Liver (tissue), 9 donors: ENCODE data around the gene KCNMB1. TPM values are rescaled to one million over a fixed set of nuclear protein-coding genes. Genes with fewer than 3 reads are reported as not detected.

Experiments
- DNase-seq: peaks from one replicate; pipeline ENCODE4 v3.0.0-alpha.2; 2017; ENCODE audit warnings: low spot score
- H3K27ac ChIP-seq, 2 donors: one replicate each; pipeline ENCODE4 v1.7.0; 2013; ENCODE audit warnings: inconsistent platforms in 2 of 2, low read length in 2 of 2, control low read depth in 1 of 2, low read depth in 1 of 2, mild to moderate bottlenecking in 1 of 2
- H3K27me3 ChIP-seq, 4 donors: one replicate each; pipeline versions ENCODE4 v1.6.1 to v1.7.0; 2013; ENCODE audit warnings: low read length in 3 of 4, inconsistent platforms in 1 of 4, mild to moderate bottlenecking in 1 of 4, moderate library complexity in 1 of 4; ENCODE audit not compliant: control insufficient read depth in 4 of 4, insufficient read depth in 4 of 4
- H3K36me3 ChIP-seq, 4 donors: one replicate each; pipeline versions ENCODE4 v1.6.1 to v1.7.0; 2013; ENCODE audit warnings: low read length in 3 of 4, mild to moderate bottlenecking in 3 of 4, low read depth in 1 of 4, moderate library complexity in 1 of 4; ENCODE audit not compliant: control insufficient read depth in 4 of 4, insufficient read depth in 3 of 4
- H3K4me1 ChIP-seq, 4 donors: one replicate each; pipeline versions ENCODE4 v1.6.1 to v1.7.0; 2013; ENCODE audit warnings: low read length in 3 of 4, mild to moderate bottlenecking in 3 of 4, moderate library complexity in 1 of 4; ENCODE audit not compliant: control insufficient read depth in 4 of 4, insufficient read depth in 4 of 4
- H3K4me3 ChIP-seq, 3 donors: one replicate each; pipeline versions ENCODE4 v1.6.1 to v1.7.0; 2013; ENCODE audit warnings: low read length in 3 of 3, control low read depth in 1 of 3, low read depth in 1 of 3, mild to moderate bottlenecking in 1 of 3
- H3K9ac ChIP-seq, 2 donors: one replicate each; pipeline ENCODE4 v1.7.0; 2013; ENCODE audit warnings: low read length in 2 of 2, mild to moderate bottlenecking in 2 of 2, moderate library complexity in 2 of 2, control low read depth in 1 of 2, low read depth in 1 of 2
- H3K9me3 ChIP-seq, 4 donors: one replicate each; pipeline versions ENCODE4 v1.6.1 to v1.7.0; 2013; ENCODE audit warnings: low read length in 3 of 4; ENCODE audit not compliant: control insufficient read depth in 4 of 4
- EGR1 ChIP-seq, 2 donors: IDR thresholded peaks; 2 replicates each; pipeline ENCODE4 v1.6.1; 2016 to 2018; ENCODE audit warnings: antibody characterized with exemption in 2 of 2, low read depth in 2 of 2
- FOXA1 ChIP-seq: IDR thresholded peaks from 2 replicates; pipeline ENCODE4 v1.6.1; 2016; ENCODE audit warnings: antibody characterized with exemption
- FOXA2 ChIP-seq: IDR thresholded peaks from 2 replicates; pipeline ENCODE4 v1.6.1; 2016; ENCODE audit warnings: antibody characterized with exemption
- GABPA ChIP-seq, 2 donors: IDR thresholded peaks in 1 of 2; conservative IDR thresholded peaks in 1 of 2; 2 replicates each; pipeline ENCODE4 v1.6.1; 2016; ENCODE audit warnings: antibody characterized with exemption in 2 of 2, mild to moderate bottlenecking in 1 of 2, moderate library complexity in 1 of 2
- HNF4A ChIP-seq, 2 donors: conservative IDR thresholded peaks; 2 replicates each; pipeline ENCODE4 v1.6.1; 2016; ENCODE audit warnings: antibody characterized with exemption in 2 of 2, mild to moderate bottlenecking in 2 of 2
- HNF4G ChIP-seq: IDR thresholded peaks from 2 replicates; pipeline ENCODE4 v1.6.1; 2016; ENCODE audit warnings: antibody characterized with exemption
- JUND ChIP-seq, 2 donors: IDR thresholded peaks; 2 replicates each; pipeline ENCODE4 v1.6.1; 2016; ENCODE audit warnings: antibody characterized with exemption in 2 of 2
- NR2F2 ChIP-seq: IDR thresholded peaks from 2 replicates; pipeline ENCODE4 v1.6.1; 2016; ENCODE audit warnings: antibody characterized with exemption
- RAD21 ChIP-seq, 2 donors: IDR thresholded peaks; 2 replicates each; pipeline ENCODE4 v1.6.1; 2016; ENCODE audit warnings: antibody characterized with exemption in 2 of 2, mild to moderate bottlenecking in 2 of 2
- RXRA ChIP-seq, 2 donors: IDR thresholded peaks; 2 replicates each; pipeline ENCODE4 v1.6.1; 2017 to 2018; ENCODE audit warnings: antibody characterized with exemption in 2 of 2, mild to moderate bottlenecking in 1 of 2
- SP1 ChIP-seq: IDR thresholded peaks from 2 replicates; pipeline ENCODE4 v1.6.1; 2018; ENCODE audit warnings: antibody characterized with exemption, mild to moderate bottlenecking
- TAF1 ChIP-seq: conservative IDR thresholded peaks from 2 replicates; pipeline ENCODE4 v1.6.1; 2016; ENCODE audit warnings: antibody characterized with exemption, mild to moderate bottlenecking
- YY1 ChIP-seq: IDR thresholded peaks from 2 replicates; pipeline ENCODE4 v1.6.1; 2016; ENCODE audit warnings: antibody characterized with exemption, mild to moderate bottlenecking
- WGBS: extraction: QIAGEN DNeasy Blood & Tissue Kit; methylation state at CpG from one replicate; pipeline ENCODE4 v1.1.7; 2013; 5-methylcytosine and 5-hydroxymethylcytosine counted together
- polyA plus RNA-seq, 2 donors: library from polyadenylated mRNA; stranded (reverse) in 1 of 2; unstranded in 1 of 2; fragments of 200-250 nt in 1 of 2; fragments of >200 nt in 1 of 2; fragmentation: Nextera tagmentation in 1 of 2; extraction: Ambion mirVana in 1 of 2; gene quantifications; one replicate each; pipeline versions ENCODE4 v1.2.1 to v1.2.3, GENCODE V29; 2013 to 2015
- total RNA-seq, 2 donors: library from RNA; depleted of rRNA; stranded (reverse); fragments of >200 nt; gene quantifications; one replicate each; pipeline ENCODE4 v1.2.3, GENCODE V29; 2014
- TF ChIP-seq, protein P1 (sequence below): IDR thresholded peaks from 2 replicates; pipeline ENCODE4 v1.6.1; 2016; ENCODE audit warnings: antibody characterized with exemption
- TF ChIP-seq, protein P2 (sequence below): IDR thresholded peaks from 2 replicates; pipeline ENCODE4 v1.6.1; 2016; ENCODE audit warnings: antibody characterized with exemption, mild to moderate bottlenecking
- TF ChIP-seq, protein P3 (sequence below): IDR thresholded peaks from 2 replicates; pipeline ENCODE4 v1.6.1; 2016; ENCODE audit warnings: antibody characterized with exemption
- TF ChIP-seq, protein P4 (sequence below): IDR thresholded peaks from 2 replicates; pipeline ENCODE4 v1.6.1; 2016; ENCODE audit warnings: antibody characterized with exemption
- TF ChIP-seq, protein P5 (sequence below): fragments of 150-350 bp; IDR thresholded peaks from 2 replicates; pipeline ENCODE4 v1.5.1; 2017; ENCODE audit warnings: improper control_type of control experiment, low read depth, low read length; ENCODE audit not compliant: missing input control
- donor health status: healthy.
- donor health status: healthy.
- donor health status: healthy.
- donor health status: healthy.
- donor health status: healthy.

KCNMB1 gene
- total and polyA plus RNA-seq, 4 donors = 0.04 to 0.31 (median 0.20) TPM

DNA sequence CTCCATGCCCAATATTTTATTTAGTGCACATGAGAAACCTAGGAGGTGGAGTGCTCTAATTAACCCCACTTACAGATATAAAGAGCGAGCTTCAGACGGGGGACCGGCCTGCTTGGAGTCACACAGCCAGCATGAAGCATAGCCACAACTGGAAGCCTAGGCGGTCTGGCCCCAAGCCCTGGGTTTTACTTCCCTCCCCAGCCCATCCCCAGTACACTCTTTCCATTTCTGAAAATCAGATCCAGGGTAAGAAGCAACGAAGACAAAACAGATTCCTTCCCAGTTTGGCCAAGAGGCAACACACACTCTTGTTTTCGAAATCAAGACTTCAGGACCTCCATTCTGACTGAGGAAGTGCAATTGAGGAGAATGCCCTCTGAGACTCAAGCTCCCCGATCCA is 27.1 kb downstream of the KCNMB1 start:
- TF ChIP-seq NR2F2 (no peak), RXRA (IDR thresholded peaks at IDR 0.05) (peak in 1 of 2 donors; percentile 8)
- no peak overlapping the region for H3K27ac ChIP-seq
- no peak overlapping the region for H3K9ac ChIP-seq

DNA sequence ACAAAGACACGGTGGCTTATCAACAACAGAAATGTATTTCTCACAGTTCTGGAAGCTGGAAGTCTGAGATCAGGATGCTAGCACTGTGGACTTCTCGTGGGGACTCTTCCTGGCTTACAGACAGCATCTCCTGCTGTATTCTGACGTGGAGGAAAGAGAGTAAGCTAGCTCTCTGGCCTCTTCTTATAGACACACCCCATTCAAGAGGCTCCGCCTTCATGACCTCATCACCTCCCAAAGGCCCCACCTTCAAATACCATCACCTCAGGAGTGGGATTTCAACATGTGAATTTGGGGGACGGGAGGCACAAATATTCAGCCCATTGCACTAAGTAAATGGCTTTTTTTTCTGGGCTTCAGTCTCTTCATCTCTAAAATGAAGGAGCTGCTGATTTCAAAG is 27.6 kb downstream of the KCNMB1 start:
- TF ChIP-seq RAD21 (IDR thresholded peaks at IDR 0.05) = no peak
- no peak for TF ChIP-seq GABPA (IDR thresholded peaks at IDR 0.05 in 1 of 2, conservative IDR thresholded peaks at IDR 0.05 in 1 of 2)
- TF ChIP-seq, protein P1, sequence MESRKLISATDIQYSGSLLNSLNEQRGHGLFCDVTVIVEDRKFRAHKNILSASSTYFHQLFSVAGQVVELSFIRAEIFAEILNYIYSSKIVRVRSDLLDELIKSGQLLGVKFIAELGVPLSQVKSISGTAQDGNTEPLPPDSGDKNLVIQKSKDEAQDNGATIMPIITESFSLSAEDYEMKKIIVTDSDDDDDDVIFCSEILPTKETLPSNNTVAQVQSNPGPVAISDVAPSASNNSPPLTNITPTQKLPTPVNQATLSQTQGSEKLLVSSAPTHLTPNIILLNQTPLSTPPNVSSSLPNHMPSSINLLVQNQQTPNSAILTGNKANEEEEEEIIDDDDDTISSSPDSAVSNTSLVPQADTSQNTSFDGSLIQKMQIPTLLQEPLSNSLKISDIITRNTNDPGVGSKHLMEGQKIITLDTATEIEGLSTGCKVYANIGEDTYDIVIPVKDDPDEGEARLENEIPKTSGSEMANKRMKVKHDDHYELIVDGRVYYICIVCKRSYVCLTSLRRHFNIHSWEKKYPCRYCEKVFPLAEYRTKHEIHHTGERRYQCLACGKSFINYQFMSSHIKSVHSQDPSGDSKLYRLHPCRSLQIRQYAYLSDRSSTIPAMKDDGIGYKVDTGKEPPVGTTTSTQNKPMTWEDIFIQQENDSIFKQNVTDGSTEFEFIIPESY = no peak
- TF ChIP-seq, protein P2, sequence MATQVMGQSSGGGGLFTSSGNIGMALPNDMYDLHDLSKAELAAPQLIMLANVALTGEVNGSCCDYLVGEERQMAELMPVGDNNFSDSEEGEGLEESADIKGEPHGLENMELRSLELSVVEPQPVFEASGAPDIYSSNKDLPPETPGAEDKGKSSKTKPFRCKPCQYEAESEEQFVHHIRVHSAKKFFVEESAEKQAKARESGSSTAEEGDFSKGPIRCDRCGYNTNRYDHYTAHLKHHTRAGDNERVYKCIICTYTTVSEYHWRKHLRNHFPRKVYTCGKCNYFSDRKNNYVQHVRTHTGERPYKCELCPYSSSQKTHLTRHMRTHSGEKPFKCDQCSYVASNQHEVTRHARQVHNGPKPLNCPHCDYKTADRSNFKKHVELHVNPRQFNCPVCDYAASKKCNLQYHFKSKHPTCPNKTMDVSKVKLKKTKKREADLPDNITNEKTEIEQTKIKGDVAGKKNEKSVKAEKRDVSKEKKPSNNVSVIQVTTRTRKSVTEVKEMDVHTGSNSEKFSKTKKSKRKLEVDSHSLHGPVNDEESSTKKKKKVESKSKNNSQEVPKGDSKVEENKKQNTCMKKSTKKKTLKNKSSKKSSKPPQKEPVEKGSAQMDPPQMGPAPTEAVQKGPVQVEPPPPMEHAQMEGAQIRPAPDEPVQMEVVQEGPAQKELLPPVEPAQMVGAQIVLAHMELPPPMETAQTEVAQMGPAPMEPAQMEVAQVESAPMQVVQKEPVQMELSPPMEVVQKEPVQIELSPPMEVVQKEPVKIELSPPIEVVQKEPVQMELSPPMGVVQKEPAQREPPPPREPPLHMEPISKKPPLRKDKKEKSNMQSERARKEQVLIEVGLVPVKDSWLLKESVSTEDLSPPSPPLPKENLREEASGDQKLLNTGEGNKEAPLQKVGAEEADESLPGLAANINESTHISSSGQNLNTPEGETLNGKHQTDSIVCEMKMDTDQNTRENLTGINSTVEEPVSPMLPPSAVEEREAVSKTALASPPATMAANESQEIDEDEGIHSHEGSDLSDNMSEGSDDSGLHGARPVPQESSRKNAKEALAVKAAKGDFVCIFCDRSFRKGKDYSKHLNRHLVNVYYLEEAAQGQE = no peak
- TF ChIP-seq, protein P3, sequence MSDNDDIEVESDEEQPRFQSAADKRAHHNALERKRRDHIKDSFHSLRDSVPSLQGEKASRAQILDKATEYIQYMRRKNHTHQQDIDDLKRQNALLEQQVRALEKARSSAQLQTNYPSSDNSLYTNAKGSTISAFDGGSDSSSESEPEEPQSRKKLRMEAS = no peak
- TF ChIP-seq, protein P4, sequence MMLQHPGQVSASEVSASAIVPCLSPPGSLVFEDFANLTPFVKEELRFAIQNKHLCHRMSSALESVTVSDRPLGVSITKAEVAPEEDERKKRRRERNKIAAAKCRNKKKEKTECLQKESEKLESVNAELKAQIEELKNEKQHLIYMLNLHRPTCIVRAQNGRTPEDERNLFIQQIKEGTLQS = no peak
- TF ChIP-seq, protein P5, sequence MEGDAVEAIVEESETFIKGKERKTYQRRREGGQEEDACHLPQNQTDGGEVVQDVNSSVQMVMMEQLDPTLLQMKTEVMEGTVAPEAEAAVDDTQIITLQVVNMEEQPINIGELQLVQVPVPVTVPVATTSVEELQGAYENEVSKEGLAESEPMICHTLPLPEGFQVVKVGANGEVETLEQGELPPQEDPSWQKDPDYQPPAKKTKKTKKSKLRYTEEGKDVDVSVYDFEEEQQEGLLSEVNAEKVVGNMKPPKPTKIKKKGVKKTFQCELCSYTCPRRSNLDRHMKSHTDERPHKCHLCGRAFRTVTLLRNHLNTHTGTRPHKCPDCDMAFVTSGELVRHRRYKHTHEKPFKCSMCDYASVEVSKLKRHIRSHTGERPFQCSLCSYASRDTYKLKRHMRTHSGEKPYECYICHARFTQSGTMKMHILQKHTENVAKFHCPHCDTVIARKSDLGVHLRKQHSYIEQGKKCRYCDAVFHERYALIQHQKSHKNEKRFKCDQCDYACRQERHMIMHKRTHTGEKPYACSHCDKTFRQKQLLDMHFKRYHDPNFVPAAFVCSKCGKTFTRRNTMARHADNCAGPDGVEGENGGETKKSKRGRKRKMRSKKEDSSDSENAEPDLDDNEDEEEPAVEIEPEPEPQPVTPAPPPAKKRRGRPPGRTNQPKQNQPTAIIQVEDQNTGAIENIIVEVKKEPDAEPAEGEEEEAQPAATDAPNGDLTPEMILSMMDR = no peak
- no peak for TF ChIP-seq RXRA (IDR thresholded peaks at IDR 0.05)
- no peak for TF ChIP-seq EGR1 (IDR thresholded peaks at IDR 0.05; ENCODE audit: low read depth in 2 of 2)
- no peak for TF ChIP-seq NR2F2
- TF ChIP-seq SP1 = no peak
- TF ChIP-seq HNF4A (conservative IDR thresholded peaks at IDR 0.05) = no peak
- no peak for TF ChIP-seq TAF1
- no peak for TF ChIP-seq FOXA2
- TF ChIP-seq JUND (IDR thresholded peaks at IDR 0.05) = no peak
- no peak for TF ChIP-seq YY1
- no peak for TF ChIP-seq HNF4G
- no peak for TF ChIP-seq FOXA1
- H3K27ac ChIP-seq = no peak overlapping the region
- WGBS = 82% methylated on average over 5 of the region's 5 CpGs

More for the DNA sequence above, 27.1 kb downstream of the KCNMB1 start:
- Histone ChIP-seq H3K9me3 (no peaks in the 10 kb centered on the region), H3K4me3 (no peak overlapping the region), H3K27me3 (peaks cover 0 to 3% (median 0%) of the 10 kb centered on the region in 4 donors), H3K36me3 (no peaks in the 10 kb centered on the region), H3K4me1 (no peaks in the 10 kb centered on the region)
- WGBS = 80% methylated on average over 7 of the region's 7 CpGs
- no peak for DNase-seq

More for the DNA sequence above, 27.6 kb downstream of the KCNMB1 start:
- no peak overlapping the region for H3K9ac ChIP-seq
- H3K27me3 ChIP-seq = peaks cover 0 to 3% (median 0%) of the 10 kb centered on the region in 4 donors
- DNase-seq = no peak
- H3K36me3 ChIP-seq = no peaks in the 10 kb centered on the region
- H3K4me1 ChIP-seq = peaks cover 0 to under 1% (median under 1%) of the 10 kb centered on the region in 4 donors
- H3K9me3 ChIP-seq = no peaks in the 10 kb centered on the region
- no peak overlapping the region for H3K4me3 ChIP-seq
